A549 (cell line): Measurements from ENCODE around the gene SMARCA5. TPM values are rescaled to one million over a fixed set of nuclear protein-coding genes. Genes with fewer than 3 reads are reported as not detected.

Experiments
- ATAC-seq, 2 experiments: fragments of 200-7000 bp in 1 of 2; fragments of >200 bp in 1 of 2; cut with Nextera tagmentation in 1 of 2; cut with Tn5 transposase in 1 of 2; 3 replicates each; pipeline versions ENCODE4 v1.8.0 to v1.9.1; 2018 to 2020; ENCODE audit warnings: mild to moderate bottlenecking in 1 of 2, moderate library complexity in 1 of 2
- CTCF ChIA-PET: fragments of 300-600 bp; sonication (Branson Sonifier 250); formaldehyde crosslinking; extraction: SDS; loops from one replicate; lab custom pipeline; 2021; ENCODE audit warnings: antibody characterized with exemption, inconsistent platforms; lab: Yijun Ruan, JAX
- POLR2A ChIA-PET: fragments of 350-600 bp; formaldehyde crosslinking; extraction: SDS; loops from one replicate; lab custom pipeline; 2021; ENCODE audit warnings: antibody characterized with exemption, inconsistent platforms; lab: Yijun Ruan, JAX
- DNase-seq, 2 experiments: peaks; one replicate each; pipeline versions ENCODE4 v3.0.0 to v3.0.0-alpha.2; 2011 to 2016; ENCODE audit warnings: low read depth in 1 of 2, low spot score in 1 of 2
- FAIRE-seq: peaks from 2 replicates; lab custom pipeline; 2011; peaks lifted over from hg19 to GRCh38; lab: Jason Lieb, UNC
- H3K27ac ChIP-seq, 2 experiments: fragments of >200 bp; sonication (Bioruptor Twin); formaldehyde crosslinking; 3 replicates each; pipeline ENCODE4 v1.5.1; 2016 to 2017
- H3K4me1 ChIP-seq: fragments of >200 bp; sonication (Bioruptor Twin); formaldehyde crosslinking; 3 replicates; pipeline ENCODE4 v1.6.1; 2016
- H3K4me2 ChIP-seq: fragments of >200 bp; sonication (Bioruptor Twin); formaldehyde crosslinking; 3 replicates; pipeline ENCODE4 v1.6.1; 2016
- H3K4me3 ChIP-seq: fragments of >200 bp; sonication (Bioruptor Twin); formaldehyde crosslinking; 3 replicates; pipeline ENCODE4 v1.5.1; 2016
- H3K9me3 ChIP-seq: fragments of >200 bp; sonication (Bioruptor Twin); formaldehyde crosslinking; 3 replicates; pipeline ENCODE4 v1.6.1; 2016
- BCL3 ChIP-seq: fragments of >200 bp; sonication (Bioruptor Twin); formaldehyde crosslinking; IDR thresholded peaks from 3 replicates; pipeline ENCODE4 v1.6.1; 2016
- CBX8 ChIP-seq: fragments of 200-600 bp; sonication (generic); IDR thresholded peaks from 2 replicates; pipeline ENCODE4 v1.6.1; 2016
- EHF ChIP-seq: fragments of 250-450 bp; sonication (Bioruptor Pico); IDR thresholded peaks from 2 replicates; pipeline ENCODE4 v1.5.0; 2020; ENCODE audit warnings: mild to moderate bottlenecking
- EHMT2 ChIP-seq: fragments of 200-600 bp; sonication (generic); IDR thresholded peaks from 2 replicates; pipeline ENCODE4 v1.6.1; 2016; ENCODE audit warnings: antibody characterized with exemption, low read depth, mild to moderate bottlenecking, moderate library complexity
- FOSB ChIP-seq: fragments of 250-450 bp; sonication (Bioruptor Pico); IDR thresholded peaks from 2 replicates; pipeline ENCODE4 v1.5.0; 2020; ENCODE audit warnings: mild to moderate bottlenecking, moderate library complexity
- GATA3 ChIP-seq: IDR thresholded peaks from 2 replicates; pipeline ENCODE4 v1.6.1; 2012; ENCODE audit warnings: borderline replicate concordance
- HDAC2 ChIP-seq: fragments of 200-600 bp; sonication (generic); IDR thresholded peaks from 2 replicates; pipeline ENCODE4 v1.6.1; 2016
- HES2 ChIP-seq: fragments of >200 bp; sonication (Bioruptor Twin); formaldehyde crosslinking; IDR thresholded peaks from 2 replicates; pipeline ENCODE4 v1.6.1; 2016
- HOXA7 ChIP-seq: fragments of 250-450 bp; sonication (Bioruptor Pico); IDR thresholded peaks from 2 replicates; pipeline ENCODE4 v1.5.0; 2020; ENCODE audit warnings: mild to moderate bottlenecking, moderate library complexity
- JUNB ChIP-seq: fragments of >200 bp; sonication (Bioruptor Twin); formaldehyde crosslinking; IDR thresholded peaks from 2 replicates; pipeline ENCODE4 v1.6.1; 2016
- KDM1A ChIP-seq: fragments of 200-600 bp; sonication (generic); IDR thresholded peaks from 2 replicates; pipeline ENCODE4 v1.6.1; 2016; ENCODE audit warnings: low read depth, mild to moderate bottlenecking
- MAFK ChIP-seq: fragments of 450-650 bp; IDR thresholded peaks from 2 replicates; pipeline ENCODE4 v1.6.1; 2014; ENCODE audit not compliant: partially characterized antibody
- MAZ ChIP-seq: fragments of 150-350 bp; IDR thresholded peaks from 2 replicates; pipeline ENCODE4 v1.6.1; 2014; ENCODE audit warnings: antibody characterized with exemption, low read depth, low read length, borderline replicate concordance
- MYC ChIP-seq: IDR thresholded peaks from 2 replicates; pipeline ENCODE4 v1.6.1; 2012; ENCODE audit warnings: mild to moderate bottlenecking, inconsistent platforms, low read length, improper control_type of control experiment, borderline replicate concordance
- NR3C1 ChIP-seq: fragments of >200 bp; sonication (Bioruptor Twin); formaldehyde crosslinking; IDR thresholded peaks from 3 replicates; pipeline ENCODE4 v1.6.1; 2017
- PBX3 ChIP-seq: IDR thresholded peaks from 2 replicates; pipeline ENCODE4 v1.6.1; 2012
- POLR2A ChIP-seq: IDR thresholded peaks from 2 replicates; pipeline ENCODE4 v1.6.1; 2012; ENCODE audit warnings: mild to moderate bottlenecking, low read length
- RAD21 ChIP-seq, 2 experiments: fragments of >200 bp in 1 of 2; sonication (Bioruptor Twin) in 1 of 2; formaldehyde crosslinking in 1 of 2; IDR thresholded peaks in 1 of 2; conservative IDR thresholded peaks in 1 of 2; 2 replicates in 1 of 2; 3 replicates in 1 of 2; pipeline ENCODE4 v1.6.1; 2012 to 2018; ENCODE audit warnings: inconsistent platforms in 1 of 2
- RARB ChIP-seq: fragments of 250-450 bp; sonication (Bioruptor Pico); IDR thresholded peaks from 2 replicates; pipeline ENCODE4 v1.8.0; 2021; ENCODE audit warnings: mild to moderate bottlenecking, moderate library complexity
- REST ChIP-seq: fragments of 200-600 bp; sonication (generic); IDR thresholded peaks from 2 replicates; pipeline ENCODE4 v1.6.1; 2016; ENCODE audit warnings: antibody characterized with exemption, mild to moderate bottlenecking, moderate library complexity
- RFX5 ChIP-seq: fragments of 450-650 bp; IDR thresholded peaks from 2 replicates; pipeline ENCODE4 v1.7.1; 2014; ENCODE audit warnings: antibody characterized with exemption, mild to moderate bottlenecking, moderate library complexity
- TP53 ChIP-seq: fragments of 250-450 bp; sonication (Bioruptor Pico); IDR thresholded peaks from 2 replicates; pipeline ENCODE4 v1.5.0; 2021; ENCODE audit warnings: mild to moderate bottlenecking, moderate library complexity
- USF2 ChIP-seq: fragments of 450-650 bp; IDR thresholded peaks from 2 replicates; pipeline ENCODE4 v1.6.1; 2014; ENCODE audit warnings: antibody characterized with exemption
- ZC3H11A ChIP-seq: fragments of 450-650 bp; IDR thresholded peaks from 2 replicates; pipeline ENCODE4 v1.6.1; 2014; ENCODE audit warnings: antibody characterized with exemption, mild to moderate bottlenecking
- ZNF302 ChIP-seq: fragments of 250-450 bp; sonication (Bioruptor Pico); IDR thresholded peaks from 2 replicates; pipeline ENCODE4 v1.9.0; 2021; ENCODE audit warnings: inconsistent platforms, mild to moderate bottlenecking, moderate library complexity
- WGBS: methylation state at CpG from one replicate; pipeline ENCODE4 v1.1.6; 2017; ENCODE audit errors: missing lambda C conversion rate; 5-methylcytosine and 5-hydroxymethylcytosine counted together
- polyA plus RNA-seq, 4 experiments: library from polyadenylated mRNA; depleted of rRNA in 3 of 4; stranded (reverse); fragments of >200 nt; fragmentation: RNase III in 1 of 4; extraction: RNeasy Plus Mini Kit Qiagen cat#74134 plus additional on column Dnase treatment in 1 of 4; gene quantifications; 2 replicates in 3 of 4; 3 replicates in 1 of 4; pipeline ENCODE4 v1.2.3, GENCODE V29; 2011 to 2017

SMARCA5 gene
- polyA plus RNA-seq, 2 of the 4 experiments (the other 2 are of a cell fraction) = 22.2 to 33.4 TPM

- CTCF ChIA-PET = no interaction called here
- H3K4me2 ChIP-seq = no peak overlapping the region
- no peak for FAIRE-seq
- TF ChIP-seq ZNF302 (no peak), GATA3 (no peak), MYC (no peak), EHMT2 (no peak), ZC3H11A (no peak), HDAC2 (no peak), BCL3 (no peak), CBX8 (no peak), MAFK (no peak), USF2 (no peak), HOXA7 (CRISPR knock-in tag) (no peak), MAZ (no peak), RARB (no peak), FOSB (CRISPR knock-in tag) (no peak), NR3C1 (no peak), RAD21 (conservative IDR thresholded peaks at IDR 0.05 in 1 of 2, IDR thresholded peaks at IDR 0.05 in 1 of 2) (no peak)
- TF ChIP-seq, all 56 proteins: peak for 0
- no peak overlapping the region for H3K4me3 ChIP-seq
- ATAC-seq = no peak
- H3K27ac ChIP-seq = no peak overlapping the region
- 86% methylated on average over 2 of the region's 3 CpGs for WGBS
- POLR2A ChIA-PET = no interaction called here
- no peak for DNase-seq
- no peaks in the 10 kb centered on the region for H3K4me1 ChIP-seq
- no peaks in the 10 kb centered on the region for H3K9me3 ChIP-seq
These were observed 26.1 kb downstream of the SMARCA5 start for GRCh38 chr4:143539670-143540023.

- no peaks in the 10 kb centered on the region for H3K4me1 ChIP-seq
- no peak overlapping the region for H3K4me2 ChIP-seq
- FAIRE-seq (no peak), DNase-seq (no peak), ATAC-seq (no peak)
- 89% methylated on average over 2 of the region's 2 CpGs for WGBS
- H3K27ac ChIP-seq = no peak overlapping the region
- no peaks in the 10 kb centered on the region for H3K9me3 ChIP-seq
- ChIA-PET CTCF (interaction anchor here (0.6 kb wide), 1 partner anchor 20 kb away, joined by 3 read pairs; no protein-coding TSS in a partner anchor), POLR2A (no interaction called here)
- no peak overlapping the region for H3K4me3 ChIP-seq
- TF ChIP-seq JUNB (no peak), MYC (no peak), EHF (no peak), RFX5 (no peak), POLR2A (no peak), USF2 (no peak), HES2 (no peak), KDM1A (no peak), TP53 (CRISPR knock-in tag) (no peak), PBX3 (no peak), REST (no peak), BCL3 (no peak)
These were observed 36.4 kb downstream of the SMARCA5 start for GRCh38 chr4:143549928-143550327.
